Measurements from ENCODE around the gene EXOSC6. TPM values are rescaled to one million over a fixed set of nuclear protein-coding genes. Genes with fewer than 3 reads are reported as not detected.
"Not testable (repeated sequence)": the region's sequence is repeated elsewhere in the genome, so short reads cannot be mapped to it uniquely, and the experiment has no call there.

Gene EXOSC6
- total RNA-seq, 4 donors from 2014 or later, result 13.5 to 43.7 (median 17.5) TPM

- not testable (repeated sequence) for DNase-seq (ENCODE audit: low spot score); ATAC-seq (ENCODE audit: low FRiP score)
Measured at GRCh38 chr16:70218586-70218985, 33.2 kb downstream of the EXOSC6 start.

GRCh38 chr16:70206382-70206781 is 45.4 kb downstream of the EXOSC6 start:
- DNase-seq (ENCODE audit: low spot score); ATAC-seq (ENCODE audit: low FRiP score): not testable (repeated sequence)

DNA sequence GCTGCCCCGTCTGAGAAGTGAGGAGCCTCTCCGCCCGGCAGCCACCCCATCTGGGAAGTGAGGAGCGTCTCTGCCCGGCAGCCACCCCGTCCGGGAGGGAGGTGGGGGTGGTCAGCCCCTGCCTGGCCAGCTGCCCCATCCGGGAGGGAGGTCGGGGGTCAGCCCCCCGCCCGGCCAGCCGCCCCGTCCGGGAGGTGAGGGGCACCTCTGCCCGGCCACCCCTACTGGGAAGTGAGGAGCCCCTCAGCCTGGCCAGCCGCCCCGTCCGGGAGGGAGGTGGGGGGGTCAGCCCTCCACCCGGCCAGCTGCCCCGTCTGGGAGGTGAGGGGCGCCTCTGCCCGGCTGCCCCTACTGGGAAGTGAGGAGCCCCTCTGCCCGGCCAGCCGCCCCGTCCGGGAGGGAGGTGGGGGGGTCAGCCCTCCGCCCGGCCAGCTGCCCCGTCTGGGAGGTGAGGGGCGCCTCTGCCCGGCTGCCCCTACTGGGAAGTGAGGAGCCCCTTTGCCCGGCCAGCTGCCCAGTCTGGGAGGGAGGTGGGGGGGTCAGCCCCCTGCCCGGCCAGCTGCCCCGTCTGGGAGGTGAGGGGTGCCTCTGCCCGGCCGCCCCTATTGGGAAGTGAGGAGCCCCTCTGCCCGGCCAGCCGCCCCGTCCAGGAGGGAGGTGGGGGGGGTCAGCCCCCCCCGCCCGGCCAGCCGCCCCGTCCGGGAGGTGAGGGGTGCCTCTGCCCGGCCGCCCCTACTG is 46.9 kb downstream of the EXOSC6 start:
- not testable (repeated sequence) for DNase-seq (ENCODE audit: low spot score); ATAC-seq (ENCODE audit: low FRiP score)

DNA sequence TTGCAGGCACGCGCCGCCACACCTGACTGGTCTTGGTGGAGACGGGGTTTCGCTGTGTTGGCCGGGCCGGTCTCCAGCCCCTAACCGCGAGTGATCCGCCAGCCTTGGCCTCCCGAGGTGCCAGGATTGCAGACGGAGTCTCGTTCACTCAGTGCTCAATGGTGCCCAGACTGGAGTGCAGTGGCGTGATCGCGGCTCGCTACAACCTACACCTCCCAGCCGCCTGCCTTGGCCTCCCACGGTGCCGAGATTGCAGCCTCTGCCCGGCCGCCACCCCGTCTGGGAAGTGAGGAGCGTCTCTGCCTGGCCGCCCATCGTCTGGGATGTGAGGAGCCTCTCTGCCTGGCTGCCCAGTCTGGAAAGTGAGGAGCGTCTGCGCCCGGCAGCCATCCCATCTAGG is 47.7 kb downstream of the EXOSC6 start:
- not testable (repeated sequence) for ATAC-seq (ENCODE audit: low FRiP score); DNase-seq (ENCODE audit: low spot score)

DNA sequence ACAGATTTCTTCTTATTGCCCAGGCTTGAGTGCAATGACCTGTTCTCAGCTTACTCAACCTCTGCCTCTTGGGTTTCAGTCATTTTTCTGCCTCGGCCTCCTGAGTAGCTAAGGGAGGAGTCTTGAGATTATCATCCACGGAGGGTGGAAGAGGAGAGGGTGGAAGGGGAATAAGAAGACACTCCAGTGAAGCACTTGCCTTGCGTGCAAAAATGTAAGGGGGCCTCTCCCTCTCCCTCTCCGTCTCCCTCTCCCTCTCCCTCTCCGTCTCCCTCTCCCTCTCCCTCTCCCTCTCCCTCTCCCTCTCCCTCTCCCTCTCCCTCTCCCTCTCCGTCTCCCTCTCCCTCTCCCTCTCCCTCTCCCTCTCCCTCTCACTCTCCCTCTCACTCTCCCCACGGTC is 48.2 kb downstream of the EXOSC6 start:
- not testable (repeated sequence) for DNase-seq (ENCODE audit: low spot score); ATAC-seq (ENCODE audit: low FRiP score)

DNA sequence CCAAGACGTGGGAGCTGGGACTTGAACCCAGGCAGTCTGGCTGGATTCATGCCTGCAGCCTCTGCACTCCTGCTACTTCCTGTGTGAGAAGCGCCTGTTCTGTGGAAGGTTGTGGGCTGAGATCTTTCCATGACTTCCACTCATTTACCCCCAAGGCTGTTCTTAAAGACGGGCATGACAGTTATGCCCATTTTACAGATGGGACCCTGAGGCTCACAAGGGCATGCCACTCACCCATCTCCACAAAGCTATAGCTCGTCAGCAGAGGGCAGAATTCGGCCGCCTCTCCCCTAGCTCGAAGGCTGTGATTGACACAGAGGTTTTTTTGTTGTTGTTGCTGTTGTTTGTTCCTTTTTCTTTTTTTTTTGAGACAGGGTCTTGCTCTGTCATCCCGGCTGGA is 51.7 kb downstream of the EXOSC6 start:
- ATAC-seq (ENCODE audit: low FRiP score), result not testable (repeated sequence)

DNA sequence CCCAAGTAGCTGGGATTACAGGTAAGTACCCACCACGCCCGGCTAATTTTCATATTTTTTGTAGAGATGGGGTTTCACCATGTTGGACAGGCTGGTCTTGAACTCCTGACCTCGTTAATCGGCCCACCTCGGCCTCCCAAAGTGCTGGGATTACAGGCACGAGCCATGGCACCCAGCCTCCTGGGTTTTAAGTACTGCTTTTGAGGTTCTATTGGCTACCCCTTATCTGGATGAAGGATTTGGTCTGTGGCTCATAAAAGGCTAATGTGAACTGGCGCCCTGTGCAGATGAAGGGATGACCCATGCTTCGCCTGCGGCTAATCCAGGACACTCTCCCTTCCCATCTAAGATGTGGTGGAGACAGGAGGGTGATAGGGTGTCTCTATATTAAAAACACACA is 52.6 kb downstream of the EXOSC6 start:
- not testable (repeated sequence) for DNase-seq (ENCODE audit: low spot score); ATAC-seq (ENCODE audit: low FRiP score)

More for the DNA sequence above, 51.7 kb downstream of the EXOSC6 start:
- DNase-seq (ENCODE audit: low spot score), result not testable (repeated sequence)

DNA sequence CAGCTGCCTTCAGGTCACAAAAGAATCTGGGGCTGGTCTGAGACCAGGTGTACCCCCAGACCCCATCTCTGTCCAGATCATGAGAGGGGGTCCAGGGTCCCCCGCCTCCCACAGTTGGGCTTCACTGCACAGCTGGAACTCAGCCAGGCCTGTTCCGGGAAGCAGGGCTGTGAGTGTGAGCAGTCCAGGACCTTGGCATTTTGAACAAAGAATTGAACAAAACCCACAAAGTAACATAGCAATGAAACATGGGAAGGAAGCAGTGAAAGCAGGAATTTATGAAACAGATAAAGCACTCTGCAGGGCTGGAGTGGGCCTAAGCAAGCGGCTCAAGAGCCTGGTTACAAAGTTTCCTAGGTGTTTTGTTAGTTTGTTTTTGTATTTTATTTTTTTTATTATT is 53.1 kb downstream of the EXOSC6 start:
- ATAC-seq (ENCODE audit: low FRiP score); DNase-seq (ENCODE audit: low spot score): not testable (repeated sequence)

GRCh38 chr16:70198230-70198629 is 53.5 kb downstream of the EXOSC6 start:
- DNase-seq (ENCODE audit: low spot score); ATAC-seq (ENCODE audit: low FRiP score): not testable (repeated sequence)

GRCh38 chr16:70197611-70198010 is 54.1 kb downstream of the EXOSC6 start:
- not testable (repeated sequence) for ATAC-seq (ENCODE audit: low FRiP score); DNase-seq (ENCODE audit: low spot score)

Small RNA genes within 50 kb of the gene (small RNA-seq; reads per million reads assigned to genes)
- not detected for gene AC009060.2
- gene RN7SL279P, result not detected

Other genes with a start within 250 kb of the EXOSC6 start
- 10 to 100 TPM; 17.3 to 31.2 (median 24.4) TPM for gene PDPR, start 137.6 kb downstream of the EXOSC6 start, total RNA-seq
- under 1 TPM in 1 of 4 donors, not detected in 3; 0.63 TPM for gene CLEC18C, start 78.2 kb downstream of the EXOSC6 start, total RNA-seq
- 10 to 100 TPM; 69.9 to 91.5 (median 82.2) TPM for gene AARS1, start 37.6 kb upstream of the EXOSC6 start, total RNA-seq
- 10 to 100 TPM; 32.4 to 45.7 (median 34.2) TPM for gene DDX19B, start 47.2 kb upstream of the EXOSC6 start, total RNA-seq
- gene DDX19A, start 95.0 kb upstream of the EXOSC6 start, total RNA-seq, result 10 to 100 TPM; 41.1 to 54.3 (median 51.5) TPM
- 10 to 100 TPM in 3 of 4 donors, 1 to 10 TPM in 1; 9.6 to 31.7 (median 17.8) TPM for gene ST3GAL2, start 187.2 kb upstream of the EXOSC6 start, total RNA-seq
- gene FCSK, start 202.7 kb upstream of the EXOSC6 start, total RNA-seq, result 10 to 100 TPM in 3 of 4 donors, 1 to 10 TPM in 1; 7.3 to 17.3 (median 12.8) TPM

Data from omental fat pad (tissue), 4 donors.